Thoracic aorta endothelial cell (primary cell): Measurements from ENCODE around the gene CHST5. TPM values are rescaled to one million over a fixed set of nuclear protein-coding genes. Genes with fewer than 3 reads are reported as not detected.

Experiments
- total RNA-seq: library from RNA; depleted of rRNA; stranded (reverse); fragments of >200 nt; gene quantifications from 2 replicates; pipeline ENCODE4 v1.2.3, GENCODE V29; 2012

CHST5 gene
- not detected in 2 replicates for total RNA-seq

GRCh38 chr16:75535901-75536300, at the start of gene CHST5:
Gene CHST5 (minus strand): TSS chr16:75536108. CDS start chr16:75530384, 5,724 bp downstream.

GRCh38 chr16:75566040-75566757, 30.3 kb upstream of the CHST5 start, which contains the start of gene GABARAPL2:
Gene GABARAPL2 (plus strand): TSS chr16:75566379. CDS start chr16:75566487, 108 bp downstream.

GRCh38 chr16:75555707-75556430, 20.0 kb upstream of the CHST5 start, which contains the start of gene TMEM231:
Gene TMEM231 (minus strand): TSS chr16:75556252. CDS start chr16:75556209, 43 bp downstream.

GRCh38 chr16:75495076-75495674, 40.7 kb downstream of the CHST5 start, which contains the start of gene CHST6:
Gene CHST6 (minus strand): TSS chr16:75495441. CDS start chr16:75479828, 15,613 bp downstream.

Other genes starting within 250 kb of the CHST5 start
- gene CFDP1, start 102.6 kb downstream of the CHST5 start, total RNA-seq = 76.3 and 91.3 TPM in 2 replicates
- 32.4 and 44.2 TPM in 2 replicates for gene TMEM170A, start 71.4 kb downstream of the CHST5 start, total RNA-seq
- 0.40 and 1.3 TPM in 2 replicates for gene CHST6, start 40.7 kb downstream of the CHST5 start, total RNA-seq
- 11.3 and 11.7 TPM in 2 replicates for gene TMEM231, start 20.1 kb upstream of the CHST5 start, total RNA-seq
- gene GABARAPL2, start 30.3 kb upstream of the CHST5 start, total RNA-seq = 49.7 and 50.1 TPM in 2 replicates
- gene ADAT1, start 87.2 kb upstream of the CHST5 start, total RNA-seq = 74.5 and 82.1 TPM in 2 replicates
- gene KARS1, start 111.6 kb upstream of the CHST5 start, total RNA-seq = 220 and 225 TPM in 2 replicates
- gene TERF2IP, start 111.7 kb upstream of the CHST5 start, total RNA-seq = 34.5 and 42.3 TPM in 2 replicates
- gene CPHXL2, start 140.9 kb upstream of the CHST5 start, total RNA-seq = not detected in 2 replicates
- not detected in 2 replicates for gene DUXB, start 165.4 kb upstream of the CHST5 start, total RNA-seq
- gene CPHXL, start 190.4 kb upstream of the CHST5 start, total RNA-seq = not detected in 2 replicates